A549 (cell line): ENCODE data around the gene ECM1. TPM values are rescaled to one million over a fixed set of nuclear protein-coding genes. Genes with fewer than 3 reads are reported as not detected.
A peak's percentile ranks its signal among the peaks of the same experiment; 100 is the strongest.

Source experiments
- ATAC-seq, 2 experiments: fragments of 200-7000 bp in 1 of 2; fragments of >200 bp in 1 of 2; cut with Nextera tagmentation in 1 of 2; cut with Tn5 transposase in 1 of 2; 3 replicates each; pipeline versions ENCODE4 v1.8.0 to v1.9.1; 2018 to 2020; ENCODE audit warnings: mild to moderate bottlenecking in 1 of 2, moderate library complexity in 1 of 2
- CTCF ChIA-PET: fragments of 300-600 bp; sonication (Branson Sonifier 250); formaldehyde crosslinking; extraction: SDS; loops from one replicate; lab custom pipeline; 2021; ENCODE audit warnings: antibody characterized with exemption, inconsistent platforms; lab: Yijun Ruan, JAX
- POLR2A ChIA-PET: fragments of 350-600 bp; formaldehyde crosslinking; extraction: SDS; loops from one replicate; lab custom pipeline; 2021; ENCODE audit warnings: antibody characterized with exemption, inconsistent platforms; lab: Yijun Ruan, JAX
- DNase-seq, 2 experiments: peaks; one replicate each; pipeline versions ENCODE4 v3.0.0 to v3.0.0-alpha.2; 2011 to 2016; ENCODE audit warnings: low read depth in 1 of 2, low spot score in 1 of 2
- FAIRE-seq: peaks from 2 replicates; lab custom pipeline; 2011; peaks lifted over from hg19 to GRCh38; lab: Jason Lieb, UNC
- H3K27ac ChIP-seq, 2 experiments: fragments of >200 bp; sonication (Bioruptor Twin); formaldehyde crosslinking; 3 replicates each; pipeline ENCODE4 v1.5.1; 2016 to 2017
- H3K4me1 ChIP-seq: fragments of >200 bp; sonication (Bioruptor Twin); formaldehyde crosslinking; 3 replicates; pipeline ENCODE4 v1.6.1; 2016
- H3K4me2 ChIP-seq: fragments of >200 bp; sonication (Bioruptor Twin); formaldehyde crosslinking; 3 replicates; pipeline ENCODE4 v1.6.1; 2016
- H3K4me3 ChIP-seq: fragments of >200 bp; sonication (Bioruptor Twin); formaldehyde crosslinking; 3 replicates; pipeline ENCODE4 v1.5.1; 2016
- H3K9me3 ChIP-seq: fragments of >200 bp; sonication (Bioruptor Twin); formaldehyde crosslinking; 3 replicates; pipeline ENCODE4 v1.6.1; 2016
- CHD2 ChIP-seq: fragments of 150-350 bp; IDR thresholded peaks from 2 replicates; pipeline ENCODE4 v1.6.1; 2014; ENCODE audit warnings: low read length; ENCODE audit not compliant: partially characterized antibody
- CHD4 ChIP-seq: fragments of 200-600 bp; sonication (generic); IDR thresholded peaks from 2 replicates; pipeline ENCODE4 v1.6.1; 2016; ENCODE audit warnings: antibody characterized with exemption, mild to moderate bottlenecking, borderline replicate concordance
- E2F6 ChIP-seq: IDR thresholded peaks from 2 replicates; pipeline ENCODE4 v1.6.1; 2012; ENCODE audit warnings: low read depth, borderline replicate concordance
- EP300 ChIP-seq, 2 experiments: fragments of >200 bp; sonication (Bioruptor Twin); formaldehyde crosslinking; IDR thresholded peaks; 2 replicates in 1 of 2; 3 replicates in 1 of 2; pipeline ENCODE4 v1.6.1; 2016 to 2017
- FOSL2 ChIP-seq, 2 experiments: fragments of 450-650 bp in 1 of 2; fragments of >200 bp in 1 of 2; sonication (Bioruptor Twin) in 1 of 2; formaldehyde crosslinking; IDR thresholded peaks; 2 replicates each; pipeline versions ENCODE4 v1.5.0 to v1.6.1; 2016 to 2020; ENCODE audit warnings: mild to moderate bottlenecking in 1 of 2, moderate library complexity in 1 of 2
- FOXS1 ChIP-seq: fragments of 250-450 bp; sonication (Bioruptor Pico); IDR thresholded peaks from 2 replicates; pipeline ENCODE4 v1.5.0; 2020; ENCODE audit warnings: mild to moderate bottlenecking, moderate library complexity
- HMGXB4 ChIP-seq: fragments of 250-450 bp; sonication (Bioruptor Pico); IDR thresholded peaks from 2 replicates; pipeline ENCODE4 v1.5.0; 2021; ENCODE audit warnings: mild to moderate bottlenecking, moderate library complexity, borderline replicate concordance
- MAFK ChIP-seq: fragments of 450-650 bp; IDR thresholded peaks from 2 replicates; pipeline ENCODE4 v1.6.1; 2014; ENCODE audit not compliant: partially characterized antibody
- NFE2L2 ChIP-seq: fragments of 150-350 bp; conservative IDR thresholded peaks from 2 replicates; pipeline ENCODE4 v1.6.1; 2014; ENCODE audit warnings: low read length
- NR3C1 ChIP-seq: fragments of >200 bp; sonication (Bioruptor Twin); formaldehyde crosslinking; IDR thresholded peaks from 3 replicates; pipeline ENCODE4 v1.6.1; 2017
- ZC3H11A ChIP-seq: fragments of 450-650 bp; IDR thresholded peaks from 2 replicates; pipeline ENCODE4 v1.6.1; 2014; ENCODE audit warnings: antibody characterized with exemption, mild to moderate bottlenecking
- ZNF302 ChIP-seq: fragments of 250-450 bp; sonication (Bioruptor Pico); IDR thresholded peaks from 2 replicates; pipeline ENCODE4 v1.9.0; 2021; ENCODE audit warnings: inconsistent platforms, mild to moderate bottlenecking, moderate library complexity
- WGBS: methylation state at CpG from one replicate; pipeline ENCODE4 v1.1.6; 2017; ENCODE audit errors: missing lambda C conversion rate; 5-methylcytosine and 5-hydroxymethylcytosine counted together
- polyA plus RNA-seq, 4 experiments: library from polyadenylated mRNA; depleted of rRNA in 3 of 4; stranded (reverse); fragments of >200 nt; fragmentation: RNase III in 1 of 4; extraction: RNeasy Plus Mini Kit Qiagen cat#74134 plus additional on column Dnase treatment in 1 of 4; gene quantifications; 2 replicates in 3 of 4; 3 replicates in 1 of 4; pipeline ENCODE4 v1.2.3, GENCODE V29; 2011 to 2017

The ECM1 gene
- polyA plus RNA-seq, 2 of the 4 experiments (the other 2 are of a cell fraction) = 0.88 to 1.0 TPM

- TF ChIP-seq CHD2 = no peak
- no peak for TF ChIP-seq ZNF302 (CRISPR knock-in tag)
- no peak for TF ChIP-seq FOXS1 (CRISPR knock-in tag)
- no peak for TF ChIP-seq NR3C1
- TF ChIP-seq ZC3H11A = no peak
Measured at GRCh38 chr1:150535511-150536287, 27.8 kb downstream of the ECM1 start (continued).

- no peak for TF ChIP-seq HMGXB4 (CRISPR knock-in tag)
- no peak for TF ChIP-seq ZNF302 (CRISPR knock-in tag)
- TF ChIP-seq ZC3H11A = no peak
- no peak for TF ChIP-seq E2F6
- TF ChIP-seq CHD4 = no peak
- TF ChIP-seq FOSL2 (IDR thresholded peaks at IDR 0.05) = no peak
- TF ChIP-seq FOSL2 (CRISPR knock-in tag; IDR thresholded peaks at IDR 0.05) = no peak
- no peak for TF ChIP-seq MAFK
- no peak for TF ChIP-seq EP300 (IDR thresholded peaks at IDR 0.05)
- TF ChIP-seq, all 56 proteins: peak for 0
Measured at GRCh38 chr1:150536836-150537731, 29.2 kb downstream of the ECM1 start.

GRCh38 chr1:150537732-150538684 lies 30.1 kb downstream of the ECM1 start:
- no peak for TF ChIP-seq NFE2L2

More at GRCh38 chr1:150536836-150537731, 29.2 kb downstream of the ECM1 start:
- no peak overlapping the region for H3K4me3 ChIP-seq
- WGBS = 87% methylated on average over 12 of the region's 12 CpGs
- ChIA-PET CTCF (interaction anchor here (0.8 to 1.9 kb wide), 6 partner anchors 9 to 79 kb away, joined by 3 to 9 read pairs (median 3); no protein-coding TSS in a partner anchor), POLR2A (interaction anchor here (0.8 to 0.9 kb wide), 2 partner anchors 12 to 43 kb away, joined by 3 to 5 read pairs; partner anchors contain the start of gene MCL1)
- peaks cover 37% of the 10 kb centered on the region for H3K4me1 ChIP-seq
- peak overlapping the region in 1 of 2 experiments; percentile 73; a peak in 3 of 6 replicates for H3K27ac ChIP-seq
- DNase-seq (no peak), ATAC-seq (no peak; a peak in 2 of 6 replicates), FAIRE-seq (no peak)
- H3K9me3 ChIP-seq = no peaks in the 10 kb centered on the region
- no peak overlapping the region for H3K4me2 ChIP-seq

More at GRCh38 chr1:150537732-150538684, 30.1 kb downstream of the ECM1 start:
- no peak overlapping the region for H3K4me3 ChIP-seq
- FAIRE-seq = no peak
- H3K4me2 ChIP-seq = no peak overlapping the region
- ChIA-PET POLR2A (no interaction called here), CTCF (interaction anchor here (0.6 to 2.5 kb wide), 6 partner anchors 11 to 367 kb away, joined by 3 to 9 read pairs (median 5); partner anchors contain the start of genes ADAMTSL4 and FALEC)
- no peaks in the 10 kb centered on the region for H3K9me3 ChIP-seq
- no peak for DNase-seq
- peak; percentile 52 to 59; a peak in 5 of 6 replicates for ATAC-seq
- 74% methylated on average over 15 of the region's 17 CpGs for WGBS
- peak overlapping the region in 1 of 2 experiments; percentile 73; a peak in 3 of 6 replicates for H3K27ac ChIP-seq
- peaks cover 27% of the 10 kb centered on the region for H3K4me1 ChIP-seq
